HG03196 (cell line): ENCODE measurements around the gene ADCY2.

Experiments used
- ATAC-seq: cut with Tn5 transposase; IDR thresholded peaks from one replicate; pipeline ENCODE4 v1.9.1; 2021; ENCODE audit not compliant: unreplicated experiment

Gene ADCY2

DNA sequence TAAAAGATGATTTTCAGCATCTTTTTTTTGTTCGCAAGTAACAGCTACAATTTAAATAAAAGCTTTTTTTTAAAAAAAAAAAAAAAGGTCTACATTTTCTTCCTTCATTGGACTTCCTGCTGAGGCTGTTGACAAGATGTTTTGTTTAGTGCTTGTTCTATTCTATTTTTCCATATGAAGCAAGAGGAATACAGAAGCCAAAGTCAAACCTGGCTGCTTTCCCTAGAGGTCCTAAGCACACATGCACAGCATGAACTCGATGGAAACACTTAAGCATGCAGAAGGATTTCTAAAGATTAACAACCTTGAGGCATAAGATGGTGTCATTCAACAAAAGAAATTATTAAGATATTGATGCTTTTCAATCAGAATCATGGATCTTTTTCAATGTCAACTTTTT is 105.1 kb downstream of the ADCY2 start:
- no peak for ATAC-seq

GRCh38 chr5:7503564-7503963 is 107.6 kb downstream of the ADCY2 start:
- ATAC-seq: no peak

GRCh38 chr5:7515284-7515914 is 119.5 kb downstream of the ADCY2 start:
- no peak for ATAC-seq

DNA sequence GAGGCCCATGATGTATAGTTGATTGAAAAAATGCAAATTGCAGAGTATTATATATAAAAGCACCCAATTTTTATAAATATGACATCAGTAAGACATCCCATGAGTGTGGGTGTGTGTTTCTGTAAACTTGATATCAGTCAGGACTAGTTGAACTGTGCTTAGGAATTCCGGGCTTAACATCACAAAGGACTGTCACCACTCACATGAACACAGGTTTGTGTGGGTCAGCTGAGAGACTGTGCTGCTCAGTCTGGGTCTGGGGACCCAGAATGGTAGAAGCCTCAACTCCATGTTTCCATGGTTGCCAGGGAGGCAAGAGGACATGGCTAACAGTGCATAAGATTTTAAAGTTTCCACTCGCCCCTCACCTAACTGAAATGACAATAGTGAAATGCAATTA is 120.3 kb downstream of the ADCY2 start:
- no peak for ATAC-seq

GRCh38 chr5:7517006-7517405 is 121.1 kb downstream of the ADCY2 start:
- ATAC-seq: no peak

DNA sequence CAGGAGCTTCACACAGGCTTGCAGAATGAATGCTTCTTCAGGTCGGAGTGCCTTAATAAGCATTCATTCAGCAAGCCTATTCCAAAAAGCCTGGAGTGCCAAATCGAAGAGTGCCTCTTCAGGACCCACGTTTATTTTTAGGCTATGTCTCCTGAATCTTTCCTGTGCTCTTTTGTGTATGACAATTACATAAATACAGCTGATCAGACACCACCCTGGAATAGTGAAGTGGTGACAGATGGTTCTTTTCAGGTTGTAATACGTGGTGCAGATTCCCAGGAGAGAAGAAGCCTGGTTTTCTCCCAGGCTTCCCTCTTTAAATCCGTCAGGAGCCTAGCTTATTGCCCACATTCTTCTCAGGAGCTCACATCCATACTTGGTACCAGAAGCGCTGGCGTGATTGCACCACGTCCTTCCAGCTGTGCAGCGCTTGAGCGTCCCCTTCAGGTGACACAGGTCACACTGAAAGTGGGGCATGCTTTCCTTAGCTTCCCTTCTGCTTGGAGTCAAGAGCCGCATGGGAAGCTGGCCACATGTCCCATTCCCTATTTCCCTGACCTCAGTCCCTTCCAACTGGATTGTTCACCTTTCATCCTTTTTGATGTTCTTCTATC is 123.1 kb downstream of the ADCY2 start:
- ATAC-seq: no peak

DNA sequence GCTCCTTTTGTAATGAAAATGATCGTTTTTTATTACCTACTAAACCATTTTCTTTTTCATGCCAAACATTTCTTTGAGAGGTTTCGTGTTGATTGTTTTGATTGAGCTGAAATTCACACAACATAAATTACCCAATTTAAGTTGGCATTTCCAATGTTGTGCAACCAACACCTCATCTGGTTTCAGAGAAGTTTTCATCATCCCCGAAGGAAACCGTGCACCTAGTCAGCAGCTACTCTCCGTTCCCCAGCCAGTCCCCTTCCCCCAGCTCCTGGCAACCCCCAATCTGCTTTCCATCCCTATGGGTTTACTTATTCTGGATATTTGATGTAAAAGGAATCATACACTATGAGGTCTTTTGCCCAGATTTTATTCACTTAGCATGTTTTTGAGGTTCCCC is 123.6 kb downstream of the ADCY2 start:
- ATAC-seq: no peak

DNA sequence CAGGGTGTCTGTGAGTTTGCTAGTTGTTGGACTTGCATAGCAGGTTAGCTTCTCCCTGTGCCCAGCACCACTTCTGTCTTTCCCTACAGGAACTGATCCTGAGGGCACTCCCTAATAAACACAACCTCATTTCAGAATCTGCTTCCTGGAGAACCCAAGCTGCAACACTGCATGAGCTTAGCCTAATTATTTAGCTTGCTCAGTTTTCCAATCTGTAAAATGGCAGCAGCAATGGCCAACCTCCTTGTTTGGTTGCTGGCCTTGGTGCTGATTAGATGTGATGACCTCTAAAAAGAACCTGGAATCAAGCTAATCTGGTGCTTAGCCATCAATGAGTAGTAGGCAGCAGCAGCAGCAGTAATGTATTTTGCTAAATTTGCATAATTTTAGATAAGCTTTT is 133.9 kb downstream of the ADCY2 start:
- ATAC-seq: no peak

- ATAC-seq: no peak
Measured at GRCh38 chr5:7533941-7534340, 138.0 kb downstream of the ADCY2 start.

- no peak for ATAC-seq
Measured at GRCh38 chr5:7534505-7534904, 138.6 kb downstream of the ADCY2 start.

GRCh38 chr5:7537573-7537972 is 141.6 kb downstream of the ADCY2 start:
- ATAC-seq: no peak

DNA sequence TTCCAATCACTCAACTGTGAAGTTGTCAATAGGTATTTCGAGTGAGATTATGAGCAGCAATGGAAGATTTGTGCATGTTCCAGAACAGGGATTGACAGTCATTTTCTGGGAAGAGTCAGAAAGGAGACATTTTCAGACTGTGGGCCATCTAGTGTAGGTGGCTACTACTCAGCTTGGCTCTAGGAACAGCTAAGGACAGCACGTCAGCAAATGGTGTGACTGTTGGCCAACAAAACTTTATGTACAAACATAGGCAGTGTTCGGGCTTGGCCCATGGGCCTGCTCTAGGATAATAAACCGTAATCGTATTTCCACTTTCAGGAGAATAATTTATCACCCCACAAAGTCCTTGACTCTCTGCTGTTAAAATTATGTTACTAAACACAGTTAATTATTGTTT is 143.6 kb downstream of the ADCY2 start:
- ATAC-seq: no peak

- no peak for ATAC-seq
Measured at GRCh38 chr5:7540736-7541485, 145.0 kb downstream of the ADCY2 start.

DNA sequence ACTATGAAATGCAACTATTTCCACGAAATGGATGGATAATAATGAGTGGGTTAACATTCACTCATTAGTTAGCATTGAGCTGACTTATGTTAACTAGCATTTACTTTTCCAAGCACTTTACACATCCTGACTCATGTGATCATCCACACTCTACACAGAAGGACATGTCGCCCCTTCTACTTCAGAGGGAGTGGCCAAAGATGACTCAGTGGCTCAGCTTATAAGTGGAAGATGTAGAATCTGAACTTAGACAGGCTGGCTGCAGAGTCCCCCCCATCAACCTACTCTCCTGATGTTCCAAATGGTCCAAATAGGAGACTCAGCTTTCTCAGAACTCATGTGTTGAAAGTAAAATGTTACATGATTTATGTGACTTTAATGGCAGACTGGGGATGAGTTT is 146.0 kb downstream of the ADCY2 start:
- no peak for ATAC-seq

DNA sequence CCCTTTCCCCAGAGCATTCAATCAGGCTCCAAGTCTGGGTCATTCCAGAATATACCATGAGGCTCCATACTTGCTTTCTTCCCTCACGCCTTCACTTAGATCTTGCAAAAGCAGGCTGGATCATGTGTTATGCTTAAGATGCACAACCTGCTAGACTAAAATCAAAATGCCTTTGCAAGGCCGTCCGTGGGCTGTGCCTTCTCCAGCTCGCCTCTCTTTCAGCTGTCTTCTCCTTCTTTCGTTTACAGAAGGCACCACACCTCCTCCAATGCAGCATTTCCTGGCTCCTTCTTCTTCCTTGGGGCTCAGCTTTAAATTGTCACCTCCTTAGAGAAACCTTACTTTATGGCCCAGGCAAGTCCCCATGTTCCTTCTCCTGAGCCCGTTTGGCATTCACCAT is 150.6 kb downstream of the ADCY2 start:
- ATAC-seq: no peak

DNA sequence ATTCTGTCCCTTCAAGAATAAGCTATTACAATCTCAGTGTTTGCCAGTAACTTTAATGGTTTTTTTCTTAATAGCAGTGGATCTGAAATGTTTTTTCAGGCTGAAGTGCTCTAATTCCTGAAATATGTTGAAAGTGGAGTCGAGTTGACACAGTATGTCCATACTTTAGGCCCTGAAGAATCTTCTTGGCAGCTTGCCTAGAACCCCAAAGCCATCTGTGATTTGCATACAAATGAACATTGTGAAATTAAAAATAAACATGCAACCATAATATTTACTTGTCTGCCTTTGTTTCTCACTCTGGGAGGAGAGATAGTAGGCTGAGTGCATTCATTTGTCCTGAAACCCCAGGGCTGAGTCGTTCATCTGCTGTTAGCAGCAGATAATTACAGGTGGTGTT is 152.7 kb downstream of the ADCY2 start:
- ATAC-seq: no peak

DNA sequence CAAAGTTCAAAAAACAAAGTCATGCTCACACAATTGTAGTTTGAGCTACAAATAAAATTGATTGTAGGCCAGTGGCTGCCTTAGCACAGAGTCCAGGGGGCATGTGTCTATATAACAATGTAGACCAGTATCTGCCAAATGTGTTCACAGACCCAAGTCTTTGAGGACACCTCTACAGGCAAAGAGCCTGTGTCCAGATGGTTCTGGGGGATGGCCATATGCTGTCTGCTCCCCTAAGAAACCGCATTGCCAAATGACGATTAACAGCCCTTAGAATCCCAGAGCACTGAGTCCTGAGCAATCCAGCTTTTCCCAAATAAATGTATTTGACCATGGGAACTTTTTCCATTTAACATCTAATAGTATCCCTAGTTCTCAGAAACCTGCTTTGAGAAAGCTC is 169.6 kb downstream of the ADCY2 start:
- ATAC-seq: no peak

GRCh38 chr5:7576023-7576715 is 180.2 kb downstream of the ADCY2 start:
- no peak for ATAC-seq

- no peak for ATAC-seq
Measured at GRCh38 chr5:7577381-7577780, 181.4 kb downstream of the ADCY2 start.

DNA sequence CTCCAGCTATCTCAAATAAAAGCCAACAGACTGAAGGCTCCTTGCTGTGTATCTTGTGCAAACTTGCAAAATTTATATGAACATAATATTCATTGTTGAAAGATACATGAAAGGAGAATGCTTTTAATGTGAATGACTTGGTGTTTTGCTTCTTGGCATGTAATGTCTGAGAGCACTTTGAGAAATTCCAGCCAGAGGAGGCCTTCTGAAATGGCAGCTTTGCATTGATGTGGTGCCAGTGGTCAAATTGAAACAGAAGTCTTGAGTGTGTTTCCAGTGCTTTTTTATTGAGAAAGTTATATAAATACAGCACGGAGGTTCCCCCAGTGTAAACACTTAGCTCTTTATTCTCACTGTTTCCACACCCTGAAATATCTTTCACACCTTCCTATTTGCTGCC is 182.1 kb downstream of the ADCY2 start:
- ATAC-seq: no peak

- ATAC-seq: no peak
Measured at GRCh38 chr5:7584749-7585148, 188.8 kb downstream of the ADCY2 start.

DNA sequence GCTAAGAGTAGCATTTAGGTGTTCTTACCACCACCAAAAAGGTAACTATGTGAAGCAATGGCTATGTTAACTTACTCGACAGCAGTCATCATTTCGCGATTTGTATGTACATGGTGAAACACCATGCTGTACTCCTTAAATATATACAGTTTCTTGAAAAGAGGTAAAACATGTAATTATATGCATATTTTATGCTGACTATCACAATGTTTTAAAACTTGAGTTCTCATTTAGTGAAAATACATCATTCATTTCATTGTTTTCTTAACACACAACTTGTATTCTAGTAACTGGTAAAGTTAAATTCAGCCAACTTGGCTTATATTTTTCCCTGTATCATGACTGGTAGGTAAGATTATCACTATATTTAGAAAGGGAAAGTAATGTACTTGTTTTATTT is 189.9 kb downstream of the ADCY2 start:
- no peak for ATAC-seq
